Nucleus accumbens (tissue), 56 donors: ENCODE measurements around the gene ADAMTS5.

Source experiments
- DNase-seq, 56 donors: peaks; one replicate each; lab custom pipeline; 2025; lab: John Stamatoyannopoulos, UW

ADAMTS5 gene

GRCh38 chr21:26967062-26967913, at the start of gene ADAMTS5:
Gene ADAMTS5 (minus strand): TSS chr21:26967088. CDS start chr21:26966391, 697 bp downstream.
- DNase-seq = peak in 11 of 56 donors; percentile 4 to 38 (median 22)

- DNase-seq = no peak
Measured at GRCh38 chr21:27001526-27001925, 34.6 kb upstream of the ADAMTS5 start.

GRCh38 chr21:26983576-26983975, 16.7 kb upstream of the ADAMTS5 start:
- no peak for DNase-seq

- no peak for DNase-seq
Measured at GRCh38 chr21:26982767-26983166, 15.9 kb upstream of the ADAMTS5 start.

- no peak for DNase-seq
Measured at GRCh38 chr21:26977746-26978145, 10.9 kb upstream of the ADAMTS5 start.

- no peak for DNase-seq
Measured at GRCh38 chr21:26973226-26973625, 6.3 kb upstream of the ADAMTS5 start.

- peak in 1 of 56 donors; percentile 2 for DNase-seq
Measured at GRCh38 chr21:26972192-26972591, 5.3 kb upstream of the ADAMTS5 start.

- DNase-seq = no peak
Measured at GRCh38 chr21:26969971-26970725, 3.3 kb upstream of the ADAMTS5 start.

- DNase-seq = peak in 1 of 56 donors; percentile 16
Measured at GRCh38 chr21:26966649-26967061, 233 bp downstream of the ADAMTS5 start.

- peak in 3 of 56 donors; percentile 2 to 26 (median 13) for DNase-seq
Measured at GRCh38 chr21:26965907-26966581, 844 bp downstream of the ADAMTS5 start.

GRCh38 chr21:26965040-26965906, 1.6 kb downstream of the ADAMTS5 start:
- peak in 7 of 56 donors; percentile 5 to 20 (median 9) for DNase-seq

- peak in 1 of 56 donors; percentile 2 for DNase-seq
Measured at GRCh38 chr21:26964170-26964778, 2.6 kb downstream of the ADAMTS5 start.

- no peak for DNase-seq
Measured at GRCh38 chr21:26962621-26963181, 4.2 kb downstream of the ADAMTS5 start.

- DNase-seq = no peak
Measured at GRCh38 chr21:26961698-26962097, 5.2 kb downstream of the ADAMTS5 start.

- DNase-seq = no peak
Measured at GRCh38 chr21:26958788-26959187, 8.1 kb downstream of the ADAMTS5 start.

- no peak for DNase-seq
Measured at GRCh38 chr21:26956813-26957212, 10.1 kb downstream of the ADAMTS5 start.

- no peak for DNase-seq
Measured at GRCh38 chr21:26956216-26956615, 10.7 kb downstream of the ADAMTS5 start.

- no peak for DNase-seq
Measured at GRCh38 chr21:26954662-26955121, 12.2 kb downstream of the ADAMTS5 start.
